ENCODE results near the gene CDC42BPG. TPM values are rescaled to one million over a fixed set of nuclear protein-coding genes. Genes with fewer than 3 reads are reported as not detected.

CDC42BPG gene
- total RNA-seq, 1 experiment from 2014 or later = 21.6 TPM

- no peak for TF ChIP-seq ARID4B (CRISPR knock-in tag; IDR thresholded peaks at IDR 0.05; ENCODE audit: borderline replicate concordance)
- TF ChIP-seq, protein P1, sequence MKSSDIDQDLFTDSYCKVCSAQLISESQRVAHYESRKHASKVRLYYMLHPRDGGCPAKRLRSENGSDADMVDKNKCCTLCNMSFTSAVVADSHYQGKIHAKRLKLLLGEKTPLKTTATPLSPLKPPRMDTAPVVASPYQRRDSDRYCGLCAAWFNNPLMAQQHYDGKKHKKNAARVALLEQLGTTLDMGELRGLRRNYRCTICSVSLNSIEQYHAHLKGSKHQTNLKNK (CRISPR knock-in tag; IDR thresholded peaks at IDR 0.05) = no peak
- no peak for TF ChIP-seq ZNF423 (CRISPR knock-in tag; IDR thresholded peaks at IDR 0.05)
- no peak for TF ChIP-seq PRDM15 (CRISPR knock-in tag; IDR thresholded peaks at IDR 0.05)
- no peak for TF ChIP-seq FOXP1 (CRISPR knock-in tag; IDR thresholded peaks at IDR 0.05; ENCODE audit: borderline replicate concordance)
- TF ChIP-seq ZBTB21 (CRISPR knock-in tag; IDR thresholded peaks at IDR 0.05; ENCODE audit: borderline replicate concordance) = no peak
- no peak for TF ChIP-seq NR1H2 (CRISPR knock-in tag; IDR thresholded peaks at IDR 0.05)
- TF ChIP-seq, protein P2, sequence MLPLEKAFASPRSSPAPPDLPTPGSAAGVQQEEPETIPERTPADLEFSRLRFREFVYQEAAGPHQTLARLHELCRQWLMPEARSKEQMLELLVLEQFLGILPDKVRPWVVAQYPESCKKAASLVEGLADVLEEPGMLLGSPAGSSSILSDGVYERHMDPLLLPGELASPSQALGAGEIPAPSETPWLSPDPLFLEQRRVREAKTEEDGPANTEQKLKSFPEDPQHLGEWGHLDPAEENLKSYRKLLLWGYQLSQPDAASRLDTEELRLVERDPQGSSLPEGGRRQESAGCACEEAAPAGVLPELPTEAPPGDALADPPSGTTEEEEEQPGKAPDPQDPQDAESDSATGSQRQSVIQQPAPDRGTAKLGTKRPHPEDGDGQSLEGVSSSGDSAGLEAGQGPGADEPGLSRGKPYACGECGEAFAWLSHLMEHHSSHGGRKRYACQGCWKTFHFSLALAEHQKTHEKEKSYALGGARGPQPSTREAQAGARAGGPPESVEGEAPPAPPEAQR (CRISPR knock-in tag; IDR thresholded peaks at IDR 0.05) = no peak
- TF ChIP-seq ZNF219 (CRISPR knock-in tag; IDR thresholded peaks at IDR 0.05; ENCODE audit: borderline replicate concordance) = no peak
- no peak for TF ChIP-seq ZBTB43 (CRISPR knock-in tag; IDR thresholded peaks at IDR 0.05)
Observed at GRCh38 chr11:64788321-64789215, 55.9 kb downstream of the CDC42BPG start (continued).

DNA sequence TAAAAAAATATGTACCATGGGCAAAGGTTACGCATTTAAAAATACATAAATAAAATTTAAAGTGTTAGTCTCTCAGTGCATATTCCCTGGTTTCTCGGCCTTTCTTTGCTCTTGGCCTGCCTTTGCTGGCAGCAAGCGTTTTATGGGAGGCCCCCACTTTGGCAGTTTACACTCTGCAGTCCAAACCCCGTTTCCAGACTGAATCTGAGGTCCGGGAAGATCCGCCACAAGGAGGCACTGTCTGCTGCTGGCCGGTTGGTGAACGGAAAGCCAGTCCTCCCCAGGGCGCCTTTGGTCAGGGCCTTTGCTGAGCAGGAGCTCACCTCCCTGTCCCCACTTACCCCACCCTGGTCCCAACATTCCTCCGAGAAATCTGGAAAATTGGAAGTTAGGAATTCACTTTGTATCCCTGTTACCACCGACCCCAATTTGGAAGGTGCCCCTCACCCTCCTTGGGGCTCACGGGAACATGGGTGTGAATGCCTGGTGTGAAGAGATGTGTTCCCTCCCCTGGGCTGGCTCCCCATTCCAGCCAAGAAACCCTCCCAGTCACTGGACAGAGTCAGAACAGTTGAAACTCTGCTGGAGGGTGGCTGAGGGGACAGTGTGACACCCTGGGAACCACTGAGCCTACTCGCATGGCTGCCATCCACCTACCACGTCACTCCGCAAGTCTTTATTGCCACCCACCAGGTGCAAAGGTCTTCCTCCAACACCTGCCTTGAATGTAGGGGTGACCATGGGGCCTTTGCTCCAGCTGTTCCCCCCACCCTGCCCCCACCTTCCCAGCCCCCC lies 56.7 kb downstream of the CDC42BPG start:
- H3K27me3 Mint-ChIP-seq (ENCODE audit: low read depth) = no peaks in the 10 kb centered on the region
- no peaks in the 10 kb centered on the region for H3K9me3 Mint-ChIP-seq
- CTCF ChIA-PET = interaction anchor here (0.5 to 1.7 kb wide), 30 partner anchors 9 to 382 kb away, joined by 3 to 18 read pairs (median 4); partner anchors contain the start of genes ARL2, CDC42BPG, FAU and MAP4K2
- no peak overlapping the region for H3K4me3 Mint-ChIP-seq
- no peak overlapping the region for H3K27ac Mint-ChIP-seq
- ATAC-seq = peak; percentile 91
- no peaks in the 10 kb centered on the region for H3K4me1 Mint-ChIP-seq
- TF ChIP-seq NFYB (CRISPR knock-in tag; conservative IDR thresholded peaks at IDR 0.05; ENCODE audit: low read depth) = no peak
- TF ChIP-seq, protein P3, sequence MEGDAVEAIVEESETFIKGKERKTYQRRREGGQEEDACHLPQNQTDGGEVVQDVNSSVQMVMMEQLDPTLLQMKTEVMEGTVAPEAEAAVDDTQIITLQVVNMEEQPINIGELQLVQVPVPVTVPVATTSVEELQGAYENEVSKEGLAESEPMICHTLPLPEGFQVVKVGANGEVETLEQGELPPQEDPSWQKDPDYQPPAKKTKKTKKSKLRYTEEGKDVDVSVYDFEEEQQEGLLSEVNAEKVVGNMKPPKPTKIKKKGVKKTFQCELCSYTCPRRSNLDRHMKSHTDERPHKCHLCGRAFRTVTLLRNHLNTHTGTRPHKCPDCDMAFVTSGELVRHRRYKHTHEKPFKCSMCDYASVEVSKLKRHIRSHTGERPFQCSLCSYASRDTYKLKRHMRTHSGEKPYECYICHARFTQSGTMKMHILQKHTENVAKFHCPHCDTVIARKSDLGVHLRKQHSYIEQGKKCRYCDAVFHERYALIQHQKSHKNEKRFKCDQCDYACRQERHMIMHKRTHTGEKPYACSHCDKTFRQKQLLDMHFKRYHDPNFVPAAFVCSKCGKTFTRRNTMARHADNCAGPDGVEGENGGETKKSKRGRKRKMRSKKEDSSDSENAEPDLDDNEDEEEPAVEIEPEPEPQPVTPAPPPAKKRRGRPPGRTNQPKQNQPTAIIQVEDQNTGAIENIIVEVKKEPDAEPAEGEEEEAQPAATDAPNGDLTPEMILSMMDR (IDR thresholded peaks at IDR 0.05) = peak; percentile 40
- DNase-seq (ENCODE audit: low spot score) = peak; percentile 85
- H3K36me3 Mint-ChIP-seq = no peaks in the 10 kb centered on the region; the same call in 1 of the 2 replicates
- POLR2A ChIA-PET = interaction anchor here (1.5 kb wide), 1 partner anchor 9 kb away, joined by 3 read pairs; no protein-coding TSS in a partner anchor
